Fibroblast of the aortic adventitia (primary cell): Measurements from ENCODE around the gene CAPN9. TPM values are rescaled to one million over a fixed set of nuclear protein-coding genes. Genes with fewer than 3 reads are reported as not detected.
A peak's percentile ranks its signal among the peaks of the same experiment; 100 is the strongest.

Source experiments
- DNase-seq: peaks from one replicate; pipeline ENCODE4 v3.0.0-alpha.2; 2010; ENCODE audit warnings: low read depth
- H3K4me3 ChIP-seq: 2 replicates; pipeline ENCODE4 v1.5.1; 2011; ENCODE audit warnings: low read depth, mild to moderate bottlenecking, control low read depth, low read length, moderate library complexity
- total RNA-seq: library from RNA; depleted of rRNA; stranded (reverse); fragments of >200 nt; gene quantifications from 2 replicates; pipeline ENCODE4 v1.2.3, GENCODE V29; 2012; ENCODE audit warnings: low replicate concordance
- TF ChIP-seq, protein P1 (sequence below): IDR thresholded peaks from 2 replicates; pipeline ENCODE4 v1.5.1; 2011; ENCODE audit warnings: mild to moderate bottlenecking, low read length, control low read depth, inconsistent platforms; ENCODE audit not compliant: insufficient read depth

Gene CAPN9
- total RNA-seq, 1 donor = not detected

DNA sequence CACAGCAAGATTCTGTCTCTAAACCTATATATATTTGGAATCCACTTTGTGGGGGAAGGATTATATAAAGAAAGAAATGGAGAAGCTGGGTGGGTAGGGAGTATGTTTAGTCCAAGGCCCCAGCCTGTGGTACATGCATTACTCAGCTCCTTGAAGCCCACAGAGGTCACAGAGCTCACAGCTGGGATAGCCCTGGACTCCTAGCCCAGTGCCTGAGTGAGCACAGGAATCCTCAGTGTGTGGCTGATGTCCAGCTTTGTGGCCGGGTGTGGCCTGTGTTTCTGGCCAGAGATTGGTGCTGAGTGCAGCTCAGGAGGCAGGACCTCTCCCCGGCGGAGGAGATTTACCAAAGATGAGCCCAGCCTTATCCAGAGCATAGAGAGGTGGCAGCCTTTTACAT lies 7.6 kb downstream of the CAPN9 start:
- peak; percentile 62 for DNase-seq
- TF ChIP-seq, protein P1, sequence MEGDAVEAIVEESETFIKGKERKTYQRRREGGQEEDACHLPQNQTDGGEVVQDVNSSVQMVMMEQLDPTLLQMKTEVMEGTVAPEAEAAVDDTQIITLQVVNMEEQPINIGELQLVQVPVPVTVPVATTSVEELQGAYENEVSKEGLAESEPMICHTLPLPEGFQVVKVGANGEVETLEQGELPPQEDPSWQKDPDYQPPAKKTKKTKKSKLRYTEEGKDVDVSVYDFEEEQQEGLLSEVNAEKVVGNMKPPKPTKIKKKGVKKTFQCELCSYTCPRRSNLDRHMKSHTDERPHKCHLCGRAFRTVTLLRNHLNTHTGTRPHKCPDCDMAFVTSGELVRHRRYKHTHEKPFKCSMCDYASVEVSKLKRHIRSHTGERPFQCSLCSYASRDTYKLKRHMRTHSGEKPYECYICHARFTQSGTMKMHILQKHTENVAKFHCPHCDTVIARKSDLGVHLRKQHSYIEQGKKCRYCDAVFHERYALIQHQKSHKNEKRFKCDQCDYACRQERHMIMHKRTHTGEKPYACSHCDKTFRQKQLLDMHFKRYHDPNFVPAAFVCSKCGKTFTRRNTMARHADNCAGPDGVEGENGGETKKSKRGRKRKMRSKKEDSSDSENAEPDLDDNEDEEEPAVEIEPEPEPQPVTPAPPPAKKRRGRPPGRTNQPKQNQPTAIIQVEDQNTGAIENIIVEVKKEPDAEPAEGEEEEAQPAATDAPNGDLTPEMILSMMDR = no peak

DNA sequence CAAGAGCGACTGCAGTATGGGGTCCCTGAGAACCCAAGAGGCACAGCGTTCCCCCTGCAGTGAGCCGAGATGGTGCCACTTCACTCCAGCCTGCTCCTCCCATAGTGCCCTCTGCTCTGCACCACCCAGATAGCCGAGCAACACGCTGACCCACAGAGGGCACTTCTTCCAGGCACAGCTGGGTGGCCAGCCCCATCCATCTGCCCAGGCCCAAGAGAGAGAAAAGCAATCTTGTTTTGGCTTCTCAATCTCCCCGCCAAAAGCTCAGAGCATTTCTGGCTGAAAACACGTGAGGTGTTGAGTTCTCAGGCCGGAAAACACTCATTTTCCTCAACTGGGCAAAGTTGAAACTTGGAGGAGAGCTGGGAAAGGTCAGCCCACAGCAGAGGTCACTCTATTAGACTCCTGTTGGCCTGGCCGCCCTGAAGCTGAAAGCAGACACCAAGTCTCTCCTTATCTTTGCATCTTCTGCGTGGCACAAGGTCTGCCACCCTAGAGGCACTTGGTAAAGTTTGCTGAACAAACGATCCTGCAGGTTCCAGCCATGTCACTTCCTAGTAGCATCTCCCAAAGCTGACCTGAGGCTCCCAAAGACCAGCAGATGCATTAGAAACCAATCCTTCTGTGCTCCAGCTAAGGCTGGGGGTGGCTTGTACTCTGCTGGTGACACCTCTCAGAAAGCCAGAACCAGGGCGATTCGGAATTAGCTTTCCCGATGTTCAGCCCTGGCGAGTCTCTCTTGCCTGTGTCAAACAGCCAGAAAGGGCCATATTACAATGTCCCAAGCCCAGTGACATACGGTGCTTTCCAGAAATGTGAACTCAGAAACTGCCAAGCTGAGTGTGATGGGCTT lies 10.9 kb downstream of the CAPN9 start:
- no peak overlapping the region for H3K4me3 ChIP-seq
- DNase-seq = no peak
- TF ChIP-seq, protein P1 = no peak

More for the DNA sequence above, 7.6 kb downstream of the CAPN9 start:
- H3K4me3 ChIP-seq = no peak overlapping the region

DNA sequence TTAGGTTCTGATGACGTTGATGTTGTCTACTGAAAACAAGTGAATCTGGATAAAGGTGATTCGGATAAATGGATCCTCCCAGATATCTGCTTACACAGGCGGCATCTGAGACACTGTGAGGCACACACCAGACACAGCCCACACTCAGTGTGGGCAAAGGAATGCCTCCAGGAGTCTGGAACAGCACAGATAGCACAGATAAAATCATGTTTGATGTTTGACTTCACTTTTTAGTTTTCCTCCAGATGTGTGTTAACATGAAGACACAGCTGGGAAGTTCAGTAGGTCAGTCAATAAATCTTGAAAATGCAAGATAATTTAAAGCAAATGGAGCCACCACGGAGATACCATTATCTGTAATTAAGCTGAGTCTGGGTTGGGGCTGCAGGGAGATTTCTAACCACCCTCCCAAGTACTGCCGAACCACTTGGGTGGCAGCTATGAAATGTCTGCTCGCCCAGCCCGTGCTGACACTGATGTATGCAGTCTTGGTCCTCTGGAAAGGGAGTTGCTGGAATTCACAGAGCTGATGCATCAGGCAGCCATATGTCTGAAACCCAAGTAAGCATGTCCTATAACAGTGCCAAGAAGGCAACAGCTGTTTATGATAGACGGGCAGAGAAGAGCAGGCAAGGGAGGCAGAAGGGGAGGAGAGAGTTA lies 11.7 kb downstream of the CAPN9 start:
- TF ChIP-seq, protein P1 = no peak
- peak; percentile 16 for DNase-seq
- H3K4me3 ChIP-seq = no peak overlapping the region

DNA sequence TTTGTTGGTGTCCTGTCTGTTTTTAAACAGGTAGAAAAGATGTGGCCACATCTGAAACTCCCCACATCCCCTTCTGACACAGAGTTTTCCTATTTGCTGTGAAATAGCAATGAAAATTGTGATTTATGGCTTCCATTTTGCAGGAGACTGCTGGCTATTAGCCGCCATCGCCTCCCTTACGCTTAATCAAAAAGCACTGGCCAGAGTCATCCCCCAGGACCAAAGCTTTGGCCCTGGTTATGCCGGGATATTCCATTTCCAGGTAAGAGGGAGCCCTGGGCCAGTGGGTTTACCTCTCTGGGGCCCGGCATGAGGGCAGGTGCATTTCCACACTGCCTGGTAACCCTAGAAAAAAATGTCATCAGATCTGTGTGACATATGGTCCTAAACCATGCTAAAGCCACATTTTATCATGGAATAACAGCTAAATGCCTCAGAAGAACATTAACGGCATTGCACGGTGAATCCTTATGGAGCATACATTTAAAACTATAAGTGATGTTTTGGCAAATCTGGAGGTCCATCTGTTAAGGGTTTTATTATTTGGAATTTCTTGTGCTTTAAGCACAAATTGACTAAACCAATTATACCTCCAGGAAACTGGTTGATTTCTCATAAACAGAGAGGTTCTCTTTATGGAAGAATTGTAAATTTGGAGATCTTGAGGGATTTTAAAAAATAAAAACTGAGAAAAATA lies 12.3 kb downstream of the CAPN9 start:
- H3K4me3 ChIP-seq = no peak overlapping the region
- DNase-seq = no peak
- TF ChIP-seq, protein P1 = no peak

DNA sequence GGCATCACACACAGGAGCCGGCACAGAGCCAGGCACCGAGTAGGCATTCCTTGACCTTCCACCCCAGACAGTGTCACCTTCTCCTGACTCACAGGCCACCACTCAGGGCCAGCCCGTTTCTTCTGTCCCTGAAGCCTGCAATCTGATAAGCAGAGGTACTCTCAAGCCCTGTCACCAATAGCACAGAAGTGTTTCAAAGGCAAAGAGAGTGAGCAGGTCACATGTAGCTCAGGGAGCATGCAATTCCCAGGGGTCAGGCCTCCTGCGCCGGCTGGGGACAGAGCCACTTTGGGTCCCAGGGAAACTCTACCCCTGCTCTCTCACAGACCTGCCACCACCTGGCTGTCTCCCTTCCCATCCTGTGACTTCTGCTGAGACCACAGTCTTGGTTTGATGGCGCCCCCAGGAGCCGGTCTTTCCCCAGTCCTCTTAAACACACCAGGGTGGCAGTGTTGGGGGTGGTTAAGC lies 13.2 kb downstream of the CAPN9 start:
- no peak for DNase-seq
- H3K4me3 ChIP-seq = no peak overlapping the region
- TF ChIP-seq, protein P1 = no peak

DNA sequence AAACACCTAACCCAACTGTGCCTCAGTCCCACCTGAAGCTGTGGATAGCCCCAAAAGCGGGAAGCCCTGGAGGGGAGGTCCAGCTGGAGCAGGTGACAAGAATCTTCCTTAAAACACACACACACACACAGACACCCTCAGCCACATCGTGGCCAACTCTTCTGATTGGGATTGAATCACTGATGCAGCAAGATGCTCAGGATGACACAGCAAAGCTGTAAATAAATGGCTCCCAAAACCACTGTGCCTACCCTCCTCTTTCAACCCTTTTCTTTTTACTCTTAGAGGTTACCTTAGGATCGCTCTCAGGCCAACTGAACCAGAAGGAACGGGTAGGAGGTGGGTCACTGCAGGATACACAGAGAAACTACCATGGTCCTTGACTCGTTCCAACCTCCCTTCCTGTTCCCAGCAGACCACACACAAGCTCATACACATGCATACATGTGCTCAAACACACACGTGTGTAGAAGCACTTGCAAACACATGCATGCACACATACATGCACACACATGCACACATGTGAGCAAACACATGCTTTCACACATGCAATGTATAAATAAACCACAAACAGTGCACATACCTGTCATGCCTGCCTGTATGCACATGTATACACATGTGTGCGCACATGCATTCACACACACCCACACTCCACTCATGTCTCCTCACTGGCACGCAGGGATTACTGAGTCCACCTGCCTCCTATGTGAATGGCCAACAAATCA lies 14.4 kb downstream of the CAPN9 start:
- no peak overlapping the region for H3K4me3 ChIP-seq
- no peak for DNase-seq
- TF ChIP-seq, protein P1 = no peak
